ENCODE results near the gene CEND1.
"Not testable (repeated sequence)": the region's sequence is repeated elsewhere in the genome, so short reads cannot be mapped to it uniquely, and the experiment has no call there.

The CEND1 gene

GRCh38 chr11:763549-764321 is 26.2 kb downstream of the CEND1 start:
- no peak for DNase-seq (ENCODE audit: low spot score)

- DNase-seq (ENCODE audit: low spot score): no peak
Measured at GRCh38 chr11:763073-763463, 26.8 kb downstream of the CEND1 start.

GRCh38 chr11:762421-763072 is 27.3 kb downstream of the CEND1 start:
- peak; percentile 91 for DNase-seq (ENCODE audit: low spot score)

- no peak for DNase-seq (ENCODE audit: low spot score)
Measured at GRCh38 chr11:761526-762108, 28.3 kb downstream of the CEND1 start.

- DNase-seq (ENCODE audit: low spot score): no peak
Measured at GRCh38 chr11:760236-760635, 29.7 kb downstream of the CEND1 start.

GRCh38 chr11:749731-750130 is 40.2 kb downstream of the CEND1 start:
- DNase-seq (ENCODE audit: low spot score): no peak

GRCh38 chr11:748007-748359 is 41.9 kb downstream of the CEND1 start:
- peak; percentile 46 for DNase-seq (ENCODE audit: low spot score)

GRCh38 chr11:747158-748006 is 42.5 kb downstream of the CEND1 start, which contains the start of gene TALDO1:
Gene TALDO1, plus strand, starts transcription at chr11:747464. Its CDS starts 18 bp downstream, at chr11:747482.
- peak; percentile 98 for DNase-seq (ENCODE audit: low spot score)

- peak; percentile 41 for DNase-seq (ENCODE audit: low spot score)
Measured at GRCh38 chr11:746289-747157, 43.4 kb downstream of the CEND1 start.

GRCh38 chr11:745428-745827 is 44.5 kb downstream of the CEND1 start:
- DNase-seq (ENCODE audit: low spot score): no peak

- DNase-seq (ENCODE audit: low spot score): no peak
Measured at GRCh38 chr11:742571-743201, 47.2 kb downstream of the CEND1 start.

- no peak for DNase-seq (ENCODE audit: low spot score)
Measured at GRCh38 chr11:742156-742546, 47.7 kb downstream of the CEND1 start.

GRCh38 chr11:737899-738298 is 52.0 kb downstream of the CEND1 start:
- DNase-seq (ENCODE audit: low spot score): not testable (repeated sequence)

- no peak for DNase-seq (ENCODE audit: low spot score)
Measured at GRCh38 chr11:737366-737765, 52.5 kb downstream of the CEND1 start.

All from GM03348 (cell line).